GM18502 (cell line): ENCODE data around the gene PCSK2.

ENCODE experiments used
- ATAC-seq: cut with Tn5 transposase; IDR thresholded peaks from one replicate; pipeline ENCODE4 v1.9.1; 2021; ENCODE audit warnings: mild to moderate bottlenecking; ENCODE audit not compliant: unreplicated experiment, poor library complexity

PCSK2 gene

DNA sequence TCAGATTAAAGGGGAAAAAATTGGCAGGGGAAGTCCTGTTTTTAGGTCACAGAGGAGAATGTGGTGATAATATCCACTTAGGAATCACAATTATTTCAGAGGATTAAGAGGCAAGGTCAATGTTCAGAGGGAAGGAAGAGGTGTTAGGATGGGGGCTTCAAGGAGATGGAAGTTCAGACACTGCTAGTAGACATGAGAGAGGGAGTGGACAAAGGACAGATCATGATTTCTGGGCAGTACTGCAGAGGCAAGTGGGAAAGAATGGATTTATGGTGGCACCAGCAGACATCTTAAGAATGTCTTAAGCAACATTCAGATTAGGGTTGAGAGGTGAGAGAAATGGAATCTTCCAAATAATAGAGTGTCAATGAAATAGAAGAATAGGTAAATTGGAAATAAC lies 9.9 kb downstream of the PCSK2 start:
- no peak for ATAC-seq

DNA sequence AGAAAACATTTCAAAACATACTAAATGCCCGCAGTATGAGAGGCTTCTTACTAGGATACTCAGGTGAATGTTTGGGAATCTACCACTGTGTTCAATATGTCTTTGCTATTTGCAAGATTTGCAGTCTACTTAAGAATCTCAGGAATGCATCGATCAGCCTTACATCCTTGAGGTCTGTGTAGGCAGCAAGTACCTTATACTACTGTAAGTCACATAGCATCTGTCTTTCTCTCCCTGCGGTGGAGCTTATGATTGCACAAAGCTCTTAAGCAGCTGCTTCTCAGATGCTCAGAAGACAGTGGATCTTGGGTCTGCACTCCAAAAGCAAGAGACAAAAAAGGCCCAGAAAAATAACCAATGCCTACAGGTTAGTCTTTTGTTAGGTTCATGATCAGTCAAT lies 21.4 kb downstream of the PCSK2 start:
- no peak for ATAC-seq

DNA sequence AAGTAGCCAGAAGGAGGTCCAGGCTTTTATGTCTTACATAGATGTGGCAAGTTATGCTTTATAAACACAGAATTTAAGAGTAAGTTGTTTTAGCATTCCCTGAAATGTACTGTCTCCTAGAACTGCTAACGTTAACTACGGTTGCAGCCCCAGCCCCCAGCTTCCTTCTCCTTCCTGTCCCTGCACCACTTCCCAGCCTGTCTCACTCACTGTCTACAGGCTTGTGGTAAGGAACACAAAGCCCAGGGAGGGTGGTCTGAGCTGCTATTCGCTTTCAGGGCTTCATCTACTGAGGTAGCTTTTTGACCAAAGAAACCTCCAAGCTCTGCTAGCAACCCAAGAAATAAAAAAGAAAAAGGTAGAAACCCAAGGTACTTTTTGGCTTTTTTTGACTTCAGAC lies 35.9 kb downstream of the PCSK2 start:
- no peak for ATAC-seq

DNA sequence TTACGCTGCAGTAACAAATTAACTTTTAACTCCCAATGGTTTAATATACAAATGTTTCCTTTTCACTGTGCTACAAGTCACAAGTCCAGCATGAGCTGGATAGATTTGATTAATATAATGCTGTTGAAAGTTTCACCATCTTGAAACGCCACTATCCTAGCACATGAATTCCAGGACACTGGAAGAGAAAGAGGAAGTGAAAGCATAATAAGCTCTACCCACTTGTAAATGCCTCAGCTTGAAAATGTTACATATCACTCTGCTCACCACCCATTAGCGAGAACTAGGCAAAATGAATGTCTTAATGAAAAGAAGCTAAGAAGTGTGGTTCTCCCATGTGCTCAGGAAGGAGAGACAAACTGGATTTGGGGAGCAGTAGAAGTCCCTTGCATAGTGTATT lies 46.9 kb downstream of the PCSK2 start:
- no peak for ATAC-seq

DNA sequence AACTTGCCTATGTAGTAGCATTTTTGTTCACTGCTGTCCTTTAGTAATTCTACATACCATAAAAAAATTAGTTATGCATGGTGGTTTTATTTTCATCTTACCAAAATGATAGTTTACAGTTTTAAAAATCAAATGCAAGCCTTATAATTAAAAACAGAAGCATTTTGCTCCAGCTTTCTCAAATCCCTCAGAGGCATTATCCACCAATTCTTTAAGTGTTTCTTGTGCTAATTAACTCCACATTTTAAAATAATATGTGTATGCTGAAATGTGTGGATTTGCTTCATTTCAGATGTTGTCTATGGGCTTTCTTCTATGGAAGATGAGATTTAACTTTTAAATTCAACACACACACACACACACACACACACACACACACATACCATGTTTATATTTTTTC lies 49.3 kb downstream of the PCSK2 start:
- no peak for ATAC-seq

DNA sequence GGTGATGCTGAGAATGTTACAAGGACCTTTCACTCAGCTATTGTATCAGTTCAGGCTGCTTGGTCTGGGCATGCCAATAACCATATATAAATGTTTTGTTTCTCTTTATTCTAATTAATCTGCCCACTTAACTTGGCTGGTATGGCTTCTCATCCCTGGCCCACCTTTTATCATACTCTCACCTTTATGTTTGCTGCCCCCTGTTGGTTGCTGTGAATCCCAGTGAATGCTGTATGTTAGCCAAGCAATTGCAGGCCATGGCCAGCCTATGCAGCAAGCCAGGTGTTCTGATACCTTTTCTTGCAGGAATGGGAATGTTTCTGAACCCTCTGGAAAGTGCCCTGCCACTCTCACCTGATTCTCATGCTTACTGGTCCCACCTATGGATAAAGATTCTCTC lies 54.6 kb downstream of the PCSK2 start:
- no peak for ATAC-seq

DNA sequence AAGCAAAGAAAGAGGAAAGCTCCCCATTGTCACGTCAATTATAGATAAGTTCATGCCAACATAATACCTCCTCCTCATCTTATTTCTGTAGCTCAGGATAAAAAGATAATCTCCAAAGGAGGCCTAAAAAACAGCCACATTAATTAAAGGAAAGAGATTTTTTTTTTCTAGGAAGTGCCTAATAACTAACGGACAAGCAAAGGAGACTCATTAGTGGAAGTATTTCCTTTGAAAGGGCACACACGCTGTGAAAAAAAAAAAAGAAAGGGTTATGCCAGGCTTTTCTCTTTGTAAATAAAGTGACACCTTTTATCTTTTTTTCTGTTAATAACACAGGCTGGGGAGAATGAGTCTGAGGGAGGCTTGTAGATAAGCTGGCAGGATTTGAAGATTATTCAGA lies 55.7 kb downstream of the PCSK2 start:
- ATAC-seq: no peak

DNA sequence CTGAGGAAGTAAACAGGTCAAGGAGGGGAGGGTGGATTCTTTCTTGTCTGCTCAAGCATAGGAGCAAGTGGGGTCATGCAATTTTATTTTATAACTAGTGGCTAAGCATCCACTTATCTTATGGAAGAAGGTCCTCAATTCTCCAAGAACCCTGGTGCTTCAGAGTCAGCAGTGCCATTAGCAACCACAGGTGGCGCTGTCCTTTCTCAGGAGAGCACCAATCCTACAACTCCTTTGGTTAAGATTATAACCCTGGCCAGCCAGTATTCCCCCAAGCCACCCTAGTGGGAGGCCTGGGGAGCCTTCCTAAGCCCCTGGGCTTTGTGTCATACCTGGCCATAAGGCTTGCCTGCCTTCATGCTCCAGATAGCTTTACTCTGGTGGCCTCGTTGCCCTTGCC lies 60.7 kb downstream of the PCSK2 start:
- ATAC-seq: no peak

DNA sequence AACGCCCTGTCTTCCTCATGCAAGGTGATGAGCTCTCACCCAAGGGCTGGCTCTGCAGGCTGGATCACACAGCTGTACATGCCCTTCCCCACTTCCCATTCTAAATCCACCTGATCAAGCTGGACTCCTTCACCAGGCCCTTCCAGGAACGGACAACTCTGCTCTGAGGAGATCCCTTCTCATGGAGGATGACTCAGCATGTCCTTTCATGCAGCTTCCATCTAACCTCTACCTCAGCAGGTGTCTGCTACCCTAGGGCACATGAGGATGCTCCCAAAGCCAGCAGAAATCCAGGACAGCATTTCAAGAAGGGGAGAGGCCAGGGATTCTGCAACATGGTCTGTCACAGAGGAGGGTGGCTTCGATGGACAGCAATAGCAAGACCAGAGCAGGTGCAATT lies 61.2 kb downstream of the PCSK2 start:
- ATAC-seq: no peak

DNA sequence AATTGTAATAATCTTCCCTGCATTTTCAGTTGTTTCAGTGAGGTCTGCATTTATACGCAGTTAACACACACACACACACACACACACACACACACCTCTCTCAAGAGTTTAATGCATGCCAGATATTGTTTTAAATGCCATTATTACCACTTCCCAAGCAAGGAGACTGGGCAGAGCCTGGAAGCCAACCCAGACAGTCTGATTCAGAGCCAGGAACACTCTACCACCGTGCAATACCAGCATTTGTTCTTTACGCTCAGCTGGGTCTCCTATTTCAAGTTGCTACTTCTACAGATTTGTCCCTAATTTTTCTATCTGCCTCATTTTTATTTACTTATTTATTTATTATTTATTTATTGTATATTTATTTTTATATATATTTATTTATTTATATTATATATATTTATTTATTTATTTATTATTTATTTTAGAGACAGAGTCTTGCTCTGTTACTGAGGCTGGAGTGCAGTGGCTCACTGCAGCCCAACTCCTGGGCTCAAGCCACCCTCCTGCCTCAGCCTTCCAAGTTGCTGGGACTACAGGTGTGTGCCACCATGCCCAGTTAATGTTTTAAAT lies 68.4 kb downstream of the PCSK2 start:
- no peak for ATAC-seq

DNA sequence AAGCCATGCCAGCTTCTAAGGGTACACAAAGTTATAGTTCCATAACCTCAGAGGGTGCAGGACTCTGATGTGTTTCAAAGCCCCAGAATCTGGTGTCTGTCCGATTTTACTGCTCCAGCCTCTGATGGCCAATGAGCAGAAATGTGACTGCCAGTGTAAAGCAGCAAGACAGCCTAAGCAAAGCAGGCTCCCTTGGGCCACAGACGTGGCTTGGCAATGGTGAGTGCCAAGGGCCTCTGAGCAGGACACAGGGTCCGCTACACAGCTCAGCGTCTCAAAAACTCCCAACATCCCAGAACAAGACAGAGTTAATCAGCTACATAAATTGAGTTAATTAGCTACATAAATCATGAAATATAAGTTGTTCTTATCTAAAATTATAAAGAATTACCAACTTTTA lies 69.2 kb downstream of the PCSK2 start:
- no peak for ATAC-seq

DNA sequence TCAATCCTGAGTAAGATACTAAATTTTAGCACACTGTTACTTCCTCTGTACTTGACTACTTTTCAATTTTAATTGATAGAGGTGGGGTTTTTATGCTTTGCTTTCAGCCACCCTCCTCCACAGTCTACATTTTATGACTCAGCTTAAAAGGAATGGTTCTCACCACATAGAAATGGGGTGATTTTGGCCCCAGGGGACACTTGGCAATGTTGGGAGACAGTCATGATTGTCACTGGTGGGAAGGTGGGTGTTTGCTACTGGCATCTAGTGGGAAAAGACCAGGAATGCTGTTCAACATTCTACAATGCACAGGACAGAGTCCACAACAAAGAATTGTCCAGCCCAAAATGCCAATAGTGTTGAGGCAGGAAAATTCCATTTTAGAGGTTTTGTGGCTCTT lies 71.3 kb downstream of the PCSK2 start:
- no peak for ATAC-seq

DNA sequence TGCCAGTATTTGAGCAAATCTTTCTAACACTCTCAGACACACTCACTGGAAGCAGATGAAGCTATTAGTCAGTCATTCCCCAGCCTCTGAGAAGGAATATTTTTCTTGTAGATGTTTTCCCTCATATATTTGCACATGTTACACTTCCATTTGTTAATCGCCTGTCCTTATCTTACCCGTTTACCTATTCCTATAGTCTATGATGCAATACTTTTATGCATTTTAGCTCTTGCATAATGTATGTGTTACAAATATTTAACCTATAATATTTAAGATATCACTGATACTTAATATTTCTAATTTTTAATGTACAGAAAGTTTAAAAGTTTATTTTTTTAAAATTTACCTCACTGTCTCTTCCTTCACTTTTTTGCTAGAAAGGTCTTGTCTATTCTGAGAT lies 71.9 kb downstream of the PCSK2 start:
- ATAC-seq: no peak

DNA sequence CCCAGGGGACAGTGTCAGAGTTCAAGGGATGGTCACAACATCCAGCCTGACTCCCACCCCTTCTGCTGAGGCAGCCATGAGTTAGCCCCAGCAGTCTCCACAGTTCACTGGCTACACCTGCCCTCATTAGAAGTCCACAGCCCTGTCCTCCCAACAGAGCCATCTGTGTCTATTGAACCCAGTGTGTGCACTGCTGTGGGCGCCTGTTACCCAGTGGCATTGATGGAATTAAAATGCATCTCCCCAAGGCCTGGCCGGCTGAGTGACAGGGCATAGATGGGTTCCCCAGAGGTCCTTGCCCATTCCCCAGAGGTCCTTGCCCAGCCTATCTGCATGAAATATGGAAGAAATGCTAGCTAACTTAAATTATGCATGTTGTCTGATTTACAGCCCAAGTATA lies 73.3 kb downstream of the PCSK2 start:
- no peak for ATAC-seq

DNA sequence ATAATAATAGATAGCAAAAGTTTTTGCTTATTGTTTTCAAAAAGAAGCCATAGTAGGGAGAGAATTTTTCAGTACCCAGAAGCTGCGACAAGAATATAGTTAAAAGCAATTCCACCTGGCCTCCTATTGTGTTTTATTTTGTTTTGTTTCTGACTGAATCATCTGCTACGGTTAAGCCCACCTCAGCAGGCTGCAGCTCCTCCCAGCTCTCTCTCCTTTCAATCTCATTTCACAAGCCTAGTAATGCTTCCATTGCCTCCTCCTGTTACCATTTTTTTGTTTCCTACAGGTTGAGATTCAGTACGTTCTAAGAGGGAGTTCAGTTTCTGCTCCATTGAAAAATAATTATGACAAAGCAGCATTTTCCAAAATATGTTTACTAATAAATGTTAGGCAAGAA lies 77.9 kb downstream of the PCSK2 start:
- no peak for ATAC-seq

DNA sequence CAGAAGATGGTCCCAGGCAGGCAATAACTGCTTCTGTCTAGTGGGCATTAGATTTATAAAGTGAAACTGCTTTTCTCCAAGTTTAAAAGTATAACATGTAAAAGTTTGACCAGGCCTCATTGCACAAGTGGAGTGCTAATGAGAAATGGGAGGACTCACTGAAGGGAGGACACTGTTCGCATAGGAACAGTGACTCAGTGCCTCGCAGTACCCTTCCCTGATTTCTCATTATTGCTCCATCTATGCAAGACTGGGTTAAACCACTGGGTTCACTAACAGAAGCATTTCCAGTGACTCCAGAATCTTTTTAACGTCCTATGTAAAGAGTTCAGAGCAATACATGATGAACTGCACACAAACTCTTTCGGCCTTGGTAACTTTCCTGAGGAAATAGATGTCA lies 79.6 kb downstream of the PCSK2 start:
- no peak for ATAC-seq

DNA sequence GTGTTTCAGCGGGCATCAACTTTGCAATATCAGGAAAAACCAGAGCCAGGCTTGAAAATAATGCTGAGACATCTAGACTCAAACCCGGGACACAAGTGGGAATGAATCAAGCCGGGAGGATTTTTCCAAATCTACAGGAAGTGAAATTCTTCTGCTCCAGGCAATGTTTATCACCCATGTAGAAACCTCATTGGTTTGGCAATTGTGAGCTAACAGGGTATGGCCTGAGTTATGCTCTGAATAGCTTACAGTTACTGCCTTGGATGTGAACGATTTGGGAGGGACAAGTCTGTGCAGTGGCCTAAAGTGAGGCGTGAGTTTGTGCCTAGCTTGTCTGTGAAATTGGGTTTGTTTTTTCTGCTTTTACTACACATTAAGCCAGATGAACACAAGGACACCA lies 87.4 kb downstream of the PCSK2 start:
- ATAC-seq: no peak

DNA sequence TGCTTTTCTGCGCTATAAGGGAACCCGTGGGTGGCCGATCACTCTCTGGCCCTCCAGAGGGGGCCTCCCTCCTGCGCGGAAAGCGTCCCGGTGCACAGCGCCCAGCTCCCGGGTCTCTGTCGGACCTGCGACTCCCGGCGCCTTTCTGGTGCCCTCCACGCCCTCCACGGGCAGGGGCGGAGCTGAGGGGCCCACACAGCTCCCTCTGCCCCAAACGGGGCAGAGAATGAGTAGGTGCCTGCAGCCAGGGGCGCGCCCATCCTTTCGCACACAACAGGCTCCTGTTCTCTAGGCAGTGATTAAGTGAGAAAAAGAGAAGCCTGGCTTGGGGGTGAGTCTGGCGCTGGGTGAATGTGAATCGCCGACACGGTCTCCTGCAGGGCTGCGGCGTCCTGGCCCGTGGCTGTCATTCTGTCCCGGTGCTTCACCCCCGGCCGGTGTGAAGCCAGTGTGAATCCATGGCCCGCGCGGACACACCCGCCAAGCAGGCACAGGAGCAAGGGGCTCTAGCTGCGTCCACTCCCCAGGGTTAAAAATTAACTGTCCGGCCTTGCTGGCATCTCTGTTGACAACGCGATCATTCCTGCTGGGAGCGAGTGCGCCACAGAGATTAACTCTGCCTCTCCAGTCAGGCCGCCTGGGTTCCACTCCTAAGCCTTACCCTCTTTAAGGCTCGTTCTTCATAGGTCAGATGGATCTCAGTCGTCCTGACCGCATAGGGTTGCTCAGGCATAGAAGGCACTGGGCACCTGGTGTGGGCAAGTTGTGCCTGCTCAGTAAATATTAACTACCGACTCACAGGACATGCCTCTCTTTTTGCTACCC lies 88.8 kb downstream of the PCSK2 start:
- ATAC-seq: no peak

DNA sequence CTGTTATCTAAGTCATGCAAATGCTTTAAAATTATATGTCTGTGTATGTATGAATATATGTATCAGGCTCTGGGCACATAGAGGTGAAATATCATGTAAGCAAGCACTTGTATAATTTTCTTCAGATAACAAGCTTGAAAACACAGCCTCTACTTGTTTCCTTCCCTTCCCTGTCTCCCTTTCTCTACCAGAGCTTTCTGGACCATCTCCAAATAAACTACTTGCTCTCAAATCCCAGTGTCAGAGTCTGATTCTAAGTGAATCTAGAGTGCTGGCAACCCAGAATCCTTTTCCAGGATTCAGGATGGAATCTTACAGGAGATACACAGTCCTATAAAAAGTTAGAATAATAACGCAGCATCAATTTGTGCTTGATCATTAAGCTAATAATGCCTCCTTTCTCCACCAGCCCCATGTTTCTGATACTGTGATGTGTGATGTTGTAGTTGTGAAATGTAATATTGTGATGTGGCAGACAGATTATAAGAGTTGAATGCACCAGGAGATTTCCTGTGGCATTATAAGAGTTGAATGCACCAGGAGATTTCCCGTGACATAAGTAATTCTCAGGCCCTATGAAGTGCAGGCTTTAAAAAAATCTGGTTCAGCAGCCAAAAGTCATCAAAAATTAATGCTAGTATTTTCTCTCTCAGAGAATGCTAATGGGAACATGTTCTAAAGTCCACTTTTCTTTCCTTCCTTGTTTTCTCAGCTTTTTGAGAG lies 89.6 kb downstream of the PCSK2 start:
- no peak for ATAC-seq

DNA sequence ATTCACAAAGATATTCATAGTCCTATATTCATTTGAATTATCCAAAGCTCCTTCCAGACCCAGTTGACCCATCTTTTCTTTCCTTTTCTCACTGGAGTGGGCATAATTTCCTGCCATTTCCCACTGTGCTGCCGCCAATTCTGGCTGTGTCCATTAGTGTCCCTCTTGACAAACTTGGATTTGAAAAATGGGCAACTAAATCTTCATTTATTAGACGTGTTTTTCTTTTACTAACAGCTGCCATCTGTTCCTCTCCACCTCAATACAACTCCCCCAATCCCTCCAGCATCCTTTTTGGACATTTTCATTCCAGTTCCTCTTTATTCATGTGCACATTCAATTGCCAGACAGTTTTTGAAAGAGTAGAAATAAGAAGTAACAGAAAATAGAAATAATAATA lies 90.5 kb downstream of the PCSK2 start:
- ATAC-seq: no peak

DNA sequence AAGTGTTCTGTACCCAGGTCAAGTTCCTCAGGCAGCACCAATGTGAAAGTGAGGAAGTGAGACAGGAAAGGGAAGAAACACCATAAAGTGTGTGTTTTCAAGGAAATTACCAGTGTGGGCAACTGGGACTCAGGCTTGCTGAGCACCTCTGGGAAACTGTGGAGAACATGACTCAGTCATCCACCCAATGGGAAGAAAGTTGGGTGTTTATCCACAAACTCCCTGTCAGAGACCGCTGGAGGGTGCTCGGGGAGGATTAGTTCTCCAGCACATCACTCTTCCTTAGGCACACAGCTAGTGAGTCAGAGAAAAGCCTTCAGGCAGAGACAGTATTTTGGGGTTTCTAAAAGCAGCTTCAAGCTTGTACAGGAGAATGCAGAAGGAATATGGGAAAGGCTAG lies 93.6 kb downstream of the PCSK2 start:
- no peak for ATAC-seq

DNA sequence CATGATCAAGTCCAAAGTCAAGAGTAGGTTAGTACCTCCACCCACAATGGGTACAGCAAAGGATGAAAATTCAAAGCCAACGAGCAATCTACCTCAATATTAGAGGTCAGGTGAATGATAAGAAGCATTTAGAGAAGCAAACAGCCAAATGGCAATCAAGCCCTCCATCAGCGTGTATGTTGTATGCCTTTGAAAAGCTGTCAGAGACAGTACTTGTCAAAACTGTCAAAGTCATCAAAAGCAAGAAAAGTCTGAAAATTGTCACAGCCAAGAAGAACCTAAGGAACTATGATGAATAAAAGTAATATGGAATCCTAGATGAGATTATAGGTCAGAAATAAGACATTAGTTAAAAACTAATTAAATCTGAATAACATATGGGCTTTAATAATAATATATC lies 99.3 kb downstream of the PCSK2 start:
- no peak for ATAC-seq
